IMR-90 (cell line): ENCODE data around the gene CFH. TPM values are rescaled to one million over a fixed set of nuclear protein-coding genes. Genes with fewer than 3 reads are reported as not detected.

ENCODE experiments used
- ATAC-seq: fragments of 200-7000 bp; cut with Tn5 transposase; 2 replicates; pipeline ENCODE4 v1.9.1; 2020; ENCODE audit warnings: low read depth, mild to moderate bottlenecking, moderate library complexity
- BruUV-seq: library from RNA; stranded (reverse); fragments of 400-500 nt; replicated peaks from 2 replicates; lab custom pipeline; 2021; lab: Mats Ljungman, UMichigan
- CTCF ChIA-PET: fragments of 300-600 bp; formaldehyde crosslinking; extraction: SDS; loops from one replicate; lab custom pipeline; 2021; ENCODE audit warnings: antibody characterized with exemption; lab: Yijun Ruan, JAX
- POLR2A ChIA-PET: fragments of 300-600 bp; sonication (Branson Sonifier 250); formaldehyde crosslinking; loops from one replicate; lab custom pipeline; 2022; ENCODE audit warnings: antibody characterized with exemption; ENCODE audit not compliant: unreplicated experiment; lab: Charles Lee
- DNase-seq: peaks from one replicate; pipeline ENCODE4 v3.0.0; 2013
- H2AFZ ChIP-seq: replicated peaks from 2 replicates; pipeline ENCODE3; 2013; ENCODE audit warnings: low read length, mild to moderate bottlenecking; ENCODE audit not compliant: poor library complexity
- H2AK5ac ChIP-seq: 2 replicates; pipeline ENCODE4 v1.6.1; 2013; ENCODE audit warnings: low read depth, low read length, inconsistent platforms
- H2AK9ac ChIP-seq: replicated peaks from 2 replicates; pipeline ENCODE3; 2013; ENCODE audit warnings: mild to moderate bottlenecking, low read depth, low read length, moderate library complexity; ENCODE audit not compliant: poor library complexity
- H2BK120ac ChIP-seq: 2 replicates; pipeline ENCODE4 v1.6.1; 2013; ENCODE audit warnings: low read depth, low read length, inconsistent platforms
- H2BK15ac ChIP-seq: 3 replicates; pipeline ENCODE4 v1.6.1; 2013; ENCODE audit warnings: low read depth, low read length, inconsistent platforms
- H2BK20ac ChIP-seq: 2 replicates; pipeline ENCODE4 v1.6.1; 2013; ENCODE audit warnings: low read depth, mild to moderate bottlenecking, inconsistent platforms, low read length, moderate library complexity
- H2BK5ac ChIP-seq: 2 replicates; pipeline ENCODE4 v1.6.1; 2013; ENCODE audit warnings: mild to moderate bottlenecking, low read depth, low read length, inconsistent platforms; ENCODE audit not compliant: poor library complexity, severe bottlenecking
- H3K14ac ChIP-seq: replicated peaks from 2 replicates; pipeline ENCODE4 v1.6.1; 2013; ENCODE audit warnings: low read depth, low read length, inconsistent platforms
- H3K18ac ChIP-seq: 2 replicates; pipeline ENCODE4 v1.6.1; 2013; ENCODE audit warnings: low read depth, low read length, control low read depth
- H3K23ac ChIP-seq: 2 replicates; pipeline ENCODE4 v1.6.1; 2013; ENCODE audit warnings: low read depth, low read length, inconsistent platforms
- H3K27ac ChIP-seq: 2 replicates; pipeline ENCODE4 v1.5.1; 2013; ENCODE audit warnings: mild to moderate bottlenecking, control low read depth, low read length; ENCODE audit not compliant: insufficient read depth
- H3K27me3 ChIP-seq: 2 replicates; pipeline ENCODE4 v1.6.1; 2013; ENCODE audit warnings: low read length; ENCODE audit not compliant: control insufficient read depth, insufficient read depth
- H3K36me3 ChIP-seq: 2 replicates; pipeline ENCODE4 v1.6.1; 2013; ENCODE audit warnings: low read length, mixed read lengths; ENCODE audit not compliant: control insufficient read depth, insufficient read depth
- H3K4ac ChIP-seq: 2 replicates; pipeline ENCODE4 v1.6.1; 2013; ENCODE audit warnings: low read depth, low read length, inconsistent platforms
- H3K4me1 ChIP-seq: 2 replicates; pipeline ENCODE4 v1.6.1; 2013; ENCODE audit warnings: low read length, mixed read lengths; ENCODE audit not compliant: control insufficient read depth, insufficient read depth
- H3K4me2 ChIP-seq: 2 replicates; pipeline ENCODE4 v1.6.1; 2013; ENCODE audit warnings: low read depth, mild to moderate bottlenecking, control low read depth, low read length, moderate library complexity
- H3K4me3 ChIP-seq: 2 replicates; pipeline ENCODE4 v1.5.1; 2013; ENCODE audit warnings: low read depth, mild to moderate bottlenecking, control low read depth, low read length, moderate library complexity; ENCODE audit not compliant: insufficient read depth
- H3K56ac ChIP-seq: 2 replicates; pipeline ENCODE4 v1.6.1; 2013; ENCODE audit warnings: low read length, inconsistent platforms; ENCODE audit not compliant: insufficient read depth; ENCODE audit errors: extremely low read depth
- H3K79me1 ChIP-seq, 2 experiments: 2 replicates each; pipeline ENCODE4 v1.6.1; 2013; ENCODE audit warnings: low read length in 2 of 2, inconsistent platforms in 1 of 2, low read depth in 1 of 2
- H3K9ac ChIP-seq: 2 replicates; pipeline ENCODE4 v1.6.1; 2013; ENCODE audit warnings: low read depth, low read length, control low read depth
- H3K9me1 ChIP-seq: 2 replicates; pipeline ENCODE4 v1.6.1; 2013; ENCODE audit warnings: low read length, inconsistent platforms; ENCODE audit not compliant: insufficient read depth
- H3K9me3 ChIP-seq: 2 replicates; pipeline ENCODE4 v1.6.1; 2013; ENCODE audit warnings: low read length; ENCODE audit not compliant: control insufficient read depth, insufficient read depth
- H4K20me1 ChIP-seq: 2 replicates; pipeline ENCODE4 v1.6.1; 2013; ENCODE audit warnings: low read length, inconsistent platforms; ENCODE audit not compliant: insufficient read depth
- H4K5ac ChIP-seq: 2 replicates; pipeline ENCODE4 v1.6.1; 2013; ENCODE audit warnings: mild to moderate bottlenecking, low read depth, low read length, control low read depth
- H4K8ac ChIP-seq, 2 experiments: 2 replicates each; pipeline ENCODE4 v1.6.1; 2013; ENCODE audit warnings: low read depth in 2 of 2, low read length in 2 of 2, control low read depth in 1 of 2, inconsistent platforms in 1 of 2
- H4K91ac ChIP-seq: 2 replicates; pipeline ENCODE4 v1.6.1; 2013; ENCODE audit warnings: low read depth, low read length, inconsistent platforms; ENCODE audit not compliant: insufficient read depth
- BHLHE40 ChIP-seq: fragments of 150-350 bp; IDR thresholded peaks from 2 replicates; pipeline ENCODE4 v1.6.1; 2016; ENCODE audit warnings: mild to moderate bottlenecking, low read depth, low read length
- ELK1 ChIP-seq: fragments of 150-350 bp; IDR thresholded peaks from 2 replicates; pipeline ENCODE4 v1.6.1; 2016; ENCODE audit warnings: low read depth, mild to moderate bottlenecking, low read length, moderate library complexity, borderline replicate concordance
- MAZ ChIP-seq: IDR thresholded peaks from 2 replicates; pipeline ENCODE4 v1.6.1; 2012; ENCODE audit warnings: low read depth, mild to moderate bottlenecking, low read length, improper control_type of control experiment, moderate library complexity, borderline replicate concordance
- RAD21 ChIP-seq: IDR thresholded peaks from 2 replicates; pipeline ENCODE4 v1.6.1; 2012; ENCODE audit warnings: low read length, improper control_type of control experiment
- RCOR1 ChIP-seq: IDR thresholded peaks from 2 replicates; pipeline ENCODE4 v1.6.1; 2012; ENCODE audit warnings: mild to moderate bottlenecking, low read length, improper control_type of control experiment; ENCODE audit not compliant: insufficient replicate concordance
- SMC3 ChIP-seq: fragments of 150-350 bp; IDR thresholded peaks from 2 replicates; pipeline ENCODE4 v1.6.1; 2016; ENCODE audit warnings: low read depth, mild to moderate bottlenecking, antibody characterized with exemption, low read length, moderate library complexity
- WGBS, 2 experiments: methylation state at CpG; one replicate each; pipeline versions ENCODE4 v1.1.5 to v1.1.7; 2013; ENCODE audit warnings: missing lambda C conversion rate in 2 of 2; ENCODE audit not compliant: insufficient read length in 1 of 2; ENCODE audit errors: extremely low coverage in 2 of 2; 5-methylcytosine and 5-hydroxymethylcytosine counted together
- dilution Hi-C: fragments of 300-500 bp; cut with HindIII; formaldehyde crosslinking; loops from one replicate; pipeline ENCODE4 v1.14.3; 2018; ENCODE audit warnings: low sequenced_read_pairs; ENCODE audit not compliant: unreplicated experiment
- in situ Hi-C: fragments of 300-500 bp; cut with MboI; formaldehyde crosslinking; loops from 3 replicates; pipeline ENCODE4 v1.14.3; 2019; ENCODE audit warnings: low sequenced_read_pairs, inconsistent platforms, mixed read lengths
- intact Hi-C: fragments of 100-400 bp; cut with micrococcal nuclease; formaldehyde crosslinking; loops from 2 replicates; pipeline ENCODE4 v1.10.0; 2022
- polyA plus RNA-seq, 3 experiments: library from polyadenylated mRNA; depleted of rRNA; stranded (reverse); fragments of >200 nt; gene quantifications; 2 replicates each; pipeline ENCODE4 v1.2.3, GENCODE V29; 2012; ENCODE audit warnings: low replicate concordance in 1 of 3
- total RNA-seq: library from RNA; depleted of rRNA; stranded (reverse); fragments of >200 nt; gene quantifications from 2 replicates; pipeline ENCODE4 v1.2.3, GENCODE V29; 2012
- TF ChIP-seq, protein P1 (sequence below): conservative IDR thresholded peaks from 2 replicates; pipeline ENCODE4 v1.5.1; 2012; ENCODE audit warnings: mild to moderate bottlenecking, low read depth, low read length, improper control_type of control experiment

CFH gene
- total and polyA plus RNA-seq, 2 of the 4 experiments (the other 2 are of a cell fraction): 6.3 to 12.1 TPM

DNA sequence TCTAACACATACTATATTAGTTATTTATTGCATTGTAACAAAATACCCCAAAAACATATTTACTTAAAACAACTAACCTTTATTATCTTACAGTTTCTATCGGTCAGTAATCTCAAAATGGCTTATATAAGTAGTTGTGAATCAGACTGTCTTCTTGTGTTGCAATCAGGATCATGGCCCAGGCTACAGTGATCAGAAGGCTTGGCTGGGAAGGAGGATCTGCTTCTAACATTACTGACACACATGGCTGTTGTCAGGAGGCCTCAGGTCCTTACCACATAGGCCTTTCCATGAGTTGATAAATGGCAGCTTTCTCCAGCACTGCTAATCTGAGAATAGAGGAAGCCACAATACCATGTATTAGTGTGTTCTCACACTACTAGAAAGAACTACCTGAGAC is 33.7 kb downstream of the CFH start:
- H4K20me1 ChIP-seq: no peaks in the 10 kb centered on the region
- CTCF ChIA-PET: no interaction called here

More for the DNA sequence above, 33.7 kb downstream of the CFH start:
- no peak for DNase-seq
- no peak overlapping the region for H2AK9ac ChIP-seq
- no peak overlapping the region for H4K5ac ChIP-seq
- POLR2A ChIA-PET: no interaction called here
- H3K4ac ChIP-seq: no peak overlapping the region
- intact Hi-C loops: no loop called here
- H3K79me1 ChIP-seq: no peaks in the 10 kb centered on the region
- H2BK120ac ChIP-seq: no peak overlapping the region
- no peak overlapping the region for H2BK15ac ChIP-seq
- dilution Hi-C loops: no loop called here
- no CpG with 5 or more reads among the region's 1 CpG for WGBS, 2 experiments
- no peaks in the 10 kb centered on the region for H3K4me1 ChIP-seq
- in situ Hi-C loops: no loop called here
- H2AFZ ChIP-seq: no peak overlapping the region
- H3K14ac ChIP-seq: no peak overlapping the region
- H2BK5ac ChIP-seq: no peak overlapping the region
- no peak overlapping the region for H3K23ac ChIP-seq
- no peak overlapping the region for H3K4me2 ChIP-seq
- no peak overlapping the region for H3K9ac ChIP-seq
- H3K27me3 ChIP-seq: no peaks in the 10 kb centered on the region
- no TSS peak for BruUV-seq
- H3K18ac ChIP-seq: no peak overlapping the region
- no peak overlapping the region for H4K91ac ChIP-seq
- no peak overlapping the region for H3K4me3 ChIP-seq
- H2BK20ac ChIP-seq: no peak overlapping the region
- H3K9me1 ChIP-seq: no peaks in the 10 kb centered on the region
- no peak overlapping the region for H4K8ac ChIP-seq
- no peaks in the 10 kb centered on the region for H3K36me3 ChIP-seq
- TF ChIP-seq SMC3 (no peak), RCOR1 (no peak), ELK1 (no peak), MAZ (no peak), BHLHE40 (no peak), RAD21 (no peak)
- TF ChIP-seq, protein P1, sequence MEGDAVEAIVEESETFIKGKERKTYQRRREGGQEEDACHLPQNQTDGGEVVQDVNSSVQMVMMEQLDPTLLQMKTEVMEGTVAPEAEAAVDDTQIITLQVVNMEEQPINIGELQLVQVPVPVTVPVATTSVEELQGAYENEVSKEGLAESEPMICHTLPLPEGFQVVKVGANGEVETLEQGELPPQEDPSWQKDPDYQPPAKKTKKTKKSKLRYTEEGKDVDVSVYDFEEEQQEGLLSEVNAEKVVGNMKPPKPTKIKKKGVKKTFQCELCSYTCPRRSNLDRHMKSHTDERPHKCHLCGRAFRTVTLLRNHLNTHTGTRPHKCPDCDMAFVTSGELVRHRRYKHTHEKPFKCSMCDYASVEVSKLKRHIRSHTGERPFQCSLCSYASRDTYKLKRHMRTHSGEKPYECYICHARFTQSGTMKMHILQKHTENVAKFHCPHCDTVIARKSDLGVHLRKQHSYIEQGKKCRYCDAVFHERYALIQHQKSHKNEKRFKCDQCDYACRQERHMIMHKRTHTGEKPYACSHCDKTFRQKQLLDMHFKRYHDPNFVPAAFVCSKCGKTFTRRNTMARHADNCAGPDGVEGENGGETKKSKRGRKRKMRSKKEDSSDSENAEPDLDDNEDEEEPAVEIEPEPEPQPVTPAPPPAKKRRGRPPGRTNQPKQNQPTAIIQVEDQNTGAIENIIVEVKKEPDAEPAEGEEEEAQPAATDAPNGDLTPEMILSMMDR: no peak
- ATAC-seq: no peak
- no peak overlapping the region for H3K56ac ChIP-seq
- no peak overlapping the region for H2AK5ac ChIP-seq
- no peak overlapping the region for H3K27ac ChIP-seq
- H3K9me3 ChIP-seq: no peaks in the 10 kb centered on the region
